Activated CD8-positive, alpha-beta memory T cell treated with anti-CD3 and anti-CD28 coated beads, Interleukin-2, amount 10 ng/mL, durations not matched to agents 7 days and 5 days (primary cell): ENCODE results near the gene ZDHHC12. TPM values are rescaled to one million over a fixed set of nuclear protein-coding genes. Genes with fewer than 3 reads are reported as not detected.

ENCODE experiments used
- ATAC-seq: fragments of 150-1000 bp; cut with Tn5 transposase; one replicate; pipeline ENCODE4 v1.10.0; 2021; ENCODE audit warnings: moderate library complexity
- CTCF ChIA-PET: fragments of 350-600 bp; sonication (Branson Sonifier 250); formaldehyde crosslinking; loops from one replicate; lab custom pipeline; 2021; ENCODE audit warnings: antibody characterized with exemption; lab: Charles Lee
- DNase-seq: peaks from one replicate; pipeline ENCODE4 v3.0.0-alpha.2; 2020
- H3K27ac Mint-ChIP-seq: one replicate; pipeline ENCODE4 v1.8.0; 2021; ENCODE audit warnings: mild to moderate bottlenecking, mixed read lengths
- H3K27me3 Mint-ChIP-seq: one replicate; pipeline ENCODE4 v1.8.0; 2021; ENCODE audit warnings: mixed read lengths
- H3K36me3 Mint-ChIP-seq: one replicate; pipeline ENCODE4 v1.8.0; 2021; ENCODE audit warnings: mild to moderate bottlenecking, mixed read lengths
- H3K4me1 Mint-ChIP-seq: one replicate; pipeline ENCODE4 v1.8.0; 2021; ENCODE audit warnings: mixed read lengths
- H3K4me3 Mint-ChIP-seq: one replicate; pipeline ENCODE4 v1.8.0; 2021; ENCODE audit warnings: mild to moderate bottlenecking, moderate library complexity, mixed read lengths
- H3K9me3 Mint-ChIP-seq: one replicate; pipeline ENCODE4 v1.8.0; 2022; ENCODE audit warnings: low read depth, mixed read lengths
- total RNA-seq, 2 experiments: library from RNA; stranded (reverse); gene quantifications; one replicate each; pipeline ENCODE4 v1.2.3, GENCODE V29; 2021

The ZDHHC12 gene
- total RNA-seq, 2 experiments from 2014 or later = 67.8 to 90.0 TPM

DNA sequence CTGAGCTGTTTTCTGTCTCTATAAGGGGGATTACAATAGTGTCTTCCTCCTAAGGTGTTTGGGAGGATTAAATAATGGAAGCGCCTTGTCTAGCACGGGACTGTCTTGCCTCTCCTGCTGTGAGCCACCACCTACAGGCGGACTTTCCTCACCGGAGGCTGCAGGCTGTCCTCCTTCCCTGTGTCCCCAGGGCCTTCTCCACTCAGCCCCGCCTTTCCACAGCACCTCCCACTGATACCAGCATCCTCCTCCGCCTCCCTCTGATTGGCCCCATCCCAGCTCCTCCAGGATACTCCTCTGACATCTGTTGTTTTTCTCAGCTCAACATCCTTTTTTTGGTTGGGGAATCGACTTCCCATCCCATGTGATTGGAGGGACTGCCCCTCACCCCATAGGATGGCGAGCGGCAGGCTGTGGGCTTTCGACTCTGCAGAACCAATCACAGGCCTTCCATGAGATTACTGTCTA lies 851 bp upstream of the ZDHHC12 start:
- peak overlapping the region; percentile 100 for H3K4me3 Mint-ChIP-seq
- ATAC-seq = peak; percentile 9
- H3K36me3 Mint-ChIP-seq = peaks cover 8% of the 10 kb centered on the region

GRCh38 chr9:128723352-128723865 lies 518 bp downstream of the ZDHHC12 start:
- ATAC-seq = no peak
- CTCF ChIA-PET = interaction anchor here (1.9 to 2.1 kb wide), 2 partner anchors 11 to 21 kb away, joined by 10 read pairs; partner anchors contain the start of gene PKN3
- Mint-ChIP-seq H3K36me3 (peaks cover 8% of the 10 kb centered on the region), H3K9me3 (no peaks in the 10 kb centered on the region), H3K4me3 (peak overlapping the region; percentile 100), H3K27ac (peak overlapping the region; percentile 88), H3K4me1 (peaks cover 39% of the 10 kb centered on the region), H3K27me3 (no peaks in the 10 kb centered on the region)
- no peak for DNase-seq

More for the DNA sequence above, 851 bp upstream of the ZDHHC12 start:
- CTCF ChIA-PET = interaction anchor here (0.9 to 2.1 kb wide), 10 partner anchors 10 to 286 kb away, joined by 3 to 10 read pairs (median 4); partner anchors contain the start of genes ENDOG and PKN3
- Mint-ChIP-seq H3K27ac (peak overlapping the region; percentile 86), H3K27me3 (no peaks in the 10 kb centered on the region), H3K4me1 (peaks cover 39% of the 10 kb centered on the region), H3K9me3 (no peaks in the 10 kb centered on the region)
- DNase-seq = peak; percentile 72

- Mint-ChIP-seq H3K27me3 (no peaks in the 10 kb centered on the region), H3K36me3 (peaks cover 8% of the 10 kb centered on the region), H3K27ac (peak overlapping the region; percentile 88), H3K9me3 (no peaks in the 10 kb centered on the region), H3K4me1 (peaks cover 36% of the 10 kb centered on the region), H3K4me3 (peak overlapping the region; percentile 100)
- CTCF ChIA-PET = interaction anchor here (1.9 kb wide), 1 partner anchor 21 kb away, joined by 10 read pairs; the partner anchor contains the start of gene PKN3
- ATAC-seq (no peak), DNase-seq (no peak)
These were observed 1.3 kb downstream of the ZDHHC12 start for GRCh38 chr9:128722380-128723351.

- Mint-ChIP-seq H3K4me1 (peaks cover 33% of the 10 kb centered on the region), H3K4me3 (no peak overlapping the region), H3K27me3 (no peaks in the 10 kb centered on the region), H3K27ac (no peak overlapping the region), H3K36me3 (peaks cover 8% of the 10 kb centered on the region), H3K9me3 (no peaks in the 10 kb centered on the region)
- CTCF ChIA-PET = interaction anchor here (1.2 kb wide), 1 partner anchor 20 kb away, joined by 4 read pairs; the partner anchor contains the start of gene PKN3
- ATAC-seq (no peak), DNase-seq (no peak)
These were observed 2.4 kb downstream of the ZDHHC12 start for GRCh38 chr9:128721487-128722010.

DNA sequence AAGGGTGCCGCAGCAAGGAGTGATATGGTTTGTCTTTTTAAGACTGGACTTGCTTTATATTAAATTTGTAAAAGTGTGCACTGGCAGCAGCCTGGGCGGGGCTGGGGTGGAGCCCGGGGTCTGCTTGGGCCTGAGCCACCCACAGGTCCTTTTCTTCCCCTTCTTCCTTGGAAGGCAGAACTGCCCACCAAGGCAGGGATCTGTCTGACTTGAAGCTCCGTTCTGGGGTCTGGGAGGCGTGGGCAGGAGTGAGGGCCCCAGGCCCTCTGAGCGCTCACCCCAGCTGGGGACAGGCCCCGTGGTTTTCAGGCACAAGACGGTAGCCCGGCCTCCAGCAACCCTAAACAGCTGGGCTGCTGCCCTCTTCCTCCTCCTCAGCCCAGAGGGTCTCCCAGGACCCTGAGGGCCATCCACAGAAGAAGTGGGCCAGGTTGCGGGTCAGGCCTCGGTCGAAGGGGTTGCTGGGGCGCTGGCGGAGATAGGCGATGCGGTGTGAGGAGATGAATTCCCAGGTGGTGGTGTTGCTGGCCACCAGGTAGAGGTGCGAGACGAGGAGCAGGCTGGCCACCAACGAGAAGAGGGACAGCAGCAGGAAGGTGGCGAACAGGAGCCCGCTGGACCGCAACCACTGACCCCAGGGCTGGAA lies 3.0 kb downstream of the ZDHHC12 start:
- Mint-ChIP-seq H3K4me3 (peak overlapping the region; percentile 20), H3K9me3 (no peaks in the 10 kb centered on the region), H3K4me1 (peaks cover 29% of the 10 kb centered on the region), H3K27ac (no peak overlapping the region), H3K27me3 (no peaks in the 10 kb centered on the region), H3K36me3 (peaks cover 8% of the 10 kb centered on the region)
- no peak for DNase-seq
- CTCF ChIA-PET = interaction anchor here (1.2 kb wide), 1 partner anchor 19 kb away, joined by 4 read pairs; the partner anchor contains the start of gene PKN3
- ATAC-seq = no peak

DNA sequence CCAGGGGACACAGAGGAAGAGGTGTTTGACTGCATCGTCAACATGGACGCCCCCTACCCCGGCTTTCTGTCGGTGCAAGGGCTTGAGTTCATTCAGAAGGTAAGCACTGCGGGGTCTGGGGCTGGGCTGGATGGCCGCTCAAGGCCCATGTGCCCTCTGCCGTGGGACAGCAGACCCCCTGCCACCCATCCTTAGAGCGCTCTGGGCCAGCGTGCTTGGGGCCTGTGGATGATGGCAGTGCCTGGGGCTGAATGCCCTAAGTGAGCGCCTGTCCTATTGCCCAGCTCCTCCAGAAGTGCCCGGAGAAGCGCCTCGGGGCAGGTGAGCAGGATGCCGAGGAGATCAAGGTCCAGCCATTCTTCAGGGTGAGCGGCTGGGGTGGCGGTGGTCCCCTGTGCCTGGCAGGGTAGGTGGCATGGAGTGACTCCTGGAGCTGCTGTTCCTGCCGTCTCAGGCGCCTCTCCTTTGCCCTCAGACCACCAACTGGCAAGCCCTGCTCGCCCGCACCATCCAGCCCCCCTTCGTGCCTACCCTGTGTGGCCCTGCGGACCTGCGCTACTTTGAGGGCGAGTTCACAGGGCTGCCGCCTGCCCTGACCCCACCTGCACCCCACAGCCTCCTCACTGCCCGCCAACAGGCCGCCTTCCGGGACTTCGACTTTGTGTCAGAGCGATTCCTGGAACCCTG lies 3.9 kb downstream of the ZDHHC12 start:
- Mint-ChIP-seq H3K9me3 (no peaks in the 10 kb centered on the region), H3K27me3 (no peaks in the 10 kb centered on the region), H3K27ac (no peak overlapping the region), H3K4me1 (peaks cover 22% of the 10 kb centered on the region), H3K36me3 (peaks cover 8% of the 10 kb centered on the region), H3K4me3 (no peak overlapping the region)
- CTCF ChIA-PET = interaction anchor here (1.2 kb wide), 1 partner anchor 18 kb away, joined by 4 read pairs; the partner anchor contains the start of gene PKN3
- DNase-seq = no peak
- no peak for ATAC-seq

DNA sequence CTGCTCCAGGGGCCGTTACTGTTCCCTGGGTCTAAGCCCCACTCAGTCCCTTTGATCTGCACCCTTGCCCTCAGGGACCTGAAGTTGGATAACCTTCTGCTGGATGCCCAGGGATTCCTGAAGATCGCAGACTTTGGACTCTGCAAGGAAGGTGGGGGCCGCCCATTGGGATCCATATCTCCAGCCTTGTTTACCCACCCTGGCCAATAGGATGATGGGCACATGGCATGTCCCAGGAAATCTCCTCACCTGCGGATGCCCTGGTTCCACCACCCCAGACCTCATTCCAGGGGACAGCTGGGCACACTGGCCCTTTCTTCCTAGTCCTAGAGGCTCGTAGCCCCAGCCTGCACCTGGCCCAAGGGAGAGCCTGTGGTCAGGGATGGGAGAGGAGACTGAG lies 5.5 kb downstream of the ZDHHC12 start:
- Mint-ChIP-seq H3K27me3 (no peaks in the 10 kb centered on the region), H3K4me1 (peaks cover 15% of the 10 kb centered on the region), H3K27ac (no peak overlapping the region), H3K36me3 (peaks cover 6% of the 10 kb centered on the region), H3K9me3 (no peaks in the 10 kb centered on the region), H3K4me3 (no peak overlapping the region)
- DNase-seq (no peak), ATAC-seq (no peak)
- CTCF ChIA-PET = interaction anchor here (1.3 kb wide), 1 partner anchor 17 kb away, joined by 5 read pairs; the partner anchor contains the start of gene PKN3

GRCh38 chr9:128718047-128718446 lies 5.9 kb downstream of the ZDHHC12 start:
- DNase-seq (no peak), ATAC-seq (no peak)
- Mint-ChIP-seq H3K27ac (no peak overlapping the region), H3K9me3 (no peaks in the 10 kb centered on the region), H3K36me3 (peaks cover 6% of the 10 kb centered on the region), H3K4me3 (no peak overlapping the region), H3K4me1 (peaks cover 14% of the 10 kb centered on the region), H3K27me3 (no peaks in the 10 kb centered on the region)
- CTCF ChIA-PET = no interaction called here

DNA sequence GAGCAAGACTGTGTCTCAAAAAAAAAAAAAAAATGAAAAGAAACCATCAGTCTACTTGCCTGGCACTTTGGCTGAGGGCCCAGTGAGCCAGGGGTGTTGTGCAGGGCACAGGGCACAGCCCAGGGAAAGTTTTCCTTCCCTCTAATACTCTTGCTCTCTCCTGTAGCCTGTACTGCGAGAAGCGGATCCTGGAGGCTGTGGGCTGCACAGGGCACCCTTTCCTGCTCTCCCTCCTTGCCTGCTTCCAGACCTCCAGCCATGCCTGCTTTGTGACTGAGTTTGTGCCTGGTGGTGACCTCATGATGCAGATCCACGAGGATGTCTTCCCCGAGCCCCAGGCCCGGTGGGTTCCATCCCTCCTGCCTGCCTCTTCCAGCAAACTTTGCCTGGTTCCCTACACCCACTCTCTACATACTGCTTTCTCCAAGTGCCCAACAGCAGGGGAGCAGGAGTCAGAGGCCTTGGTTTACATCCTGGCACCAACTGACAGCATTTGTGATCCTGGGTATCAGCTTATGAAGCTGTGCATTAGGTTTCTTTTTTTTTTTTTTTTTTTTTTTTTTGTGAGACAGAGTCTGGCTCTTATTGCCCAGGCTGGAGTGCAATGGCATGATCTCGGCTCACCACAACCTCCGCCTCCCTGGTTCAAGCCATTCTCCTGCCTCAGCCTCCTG lies 7.2 kb downstream of the ZDHHC12 start:
- no peak overlapping the region for H3K27ac Mint-ChIP-seq
- H3K27me3 Mint-ChIP-seq = no peaks in the 10 kb centered on the region
- H3K4me1 Mint-ChIP-seq = peaks cover 2% of the 10 kb centered on the region
- no peak for ATAC-seq
- peaks cover 6% of the 10 kb centered on the region for H3K36me3 Mint-ChIP-seq
- no peaks in the 10 kb centered on the region for H3K9me3 Mint-ChIP-seq
- CTCF ChIA-PET = no interaction called here
- no peak for DNase-seq
- no peak overlapping the region for H3K4me3 Mint-ChIP-seq

GRCh38 chr9:128715436-128715750 lies 8.5 kb downstream of the ZDHHC12 start:
- H3K27me3 Mint-ChIP-seq = no peaks in the 10 kb centered on the region
- DNase-seq (no peak), ATAC-seq (no peak)
- H3K36me3 Mint-ChIP-seq = peaks cover 2% of the 10 kb centered on the region
- H3K4me3 Mint-ChIP-seq = no peak overlapping the region
- CTCF ChIA-PET = no interaction called here
- H3K27ac Mint-ChIP-seq = no peak overlapping the region
- no peaks in the 10 kb centered on the region for H3K9me3 Mint-ChIP-seq
- no peaks in the 10 kb centered on the region for H3K4me1 Mint-ChIP-seq

GRCh38 chr9:128714586-128715435 lies 9.1 kb downstream of the ZDHHC12 start:
- Mint-ChIP-seq H3K9me3 (no peaks in the 10 kb centered on the region), H3K4me3 (no peak overlapping the region), H3K27ac (no peak overlapping the region), H3K36me3 (no peaks in the 10 kb centered on the region), H3K27me3 (no peaks in the 10 kb centered on the region), H3K4me1 (no peaks in the 10 kb centered on the region)
- no peak for ATAC-seq
- CTCF ChIA-PET = no interaction called here
- DNase-seq = no peak
